Natural killer cell (primary cell): ENCODE results near the gene FCAMR. TPM values are rescaled to one million over a fixed set of nuclear protein-coding genes. Genes with fewer than 3 reads are reported as not detected.

Experiments used
- ATAC-seq, 3 donors: fragments of 150-1000 bp in 2 of 3; fragments of 200-7000 bp in 1 of 3; cut with Tn5 transposase; 1 replicate in 1 of 3; 2 replicates in 2 of 3; pipeline ENCODE4 v1.10.0; 2021; ENCODE audit warnings: mild to moderate bottlenecking in 2 of 3, moderate library complexity in 2 of 3
- DNase-seq, 2 donors: peaks; one replicate each; pipeline versions ENCODE4 v3.0.0 to v3.0.0-alpha.2; 2013 to 2021; ENCODE audit warnings: mixed read lengths in 1 of 2
- H3K27ac ChIP-seq: one replicate; pipeline ENCODE4 v1.5.1; 2013; ENCODE audit warnings: mild to moderate bottlenecking, low read length
- H3K27me3 ChIP-seq: one replicate; pipeline ENCODE4 v1.6.1; 2013; ENCODE audit warnings: low read length; ENCODE audit not compliant: control insufficient read depth, insufficient read depth
- H3K36me3 ChIP-seq: one replicate; pipeline ENCODE4 v1.6.1; 2013; ENCODE audit warnings: low read length; ENCODE audit not compliant: control insufficient read depth, insufficient read depth
- H3K4me1 ChIP-seq: one replicate; pipeline ENCODE4 v1.6.1; 2013; ENCODE audit warnings: low read length; ENCODE audit not compliant: control insufficient read depth, insufficient read depth
- H3K4me3 ChIP-seq: one replicate; pipeline ENCODE4 v1.5.1; 2013; ENCODE audit warnings: low read length
- H3K9me3 ChIP-seq: one replicate; pipeline ENCODE4 v1.6.1; 2013; ENCODE audit warnings: low read length; ENCODE audit not compliant: control insufficient read depth, insufficient read depth
- H3K27ac Mint-ChIP-seq, 2 donors: one replicate each; pipeline ENCODE4 v1.8.0; 2022; ENCODE audit warnings: mild to moderate bottlenecking in 2 of 2, mixed read lengths in 2 of 2, moderate library complexity in 1 of 2
- H3K27me3 Mint-ChIP-seq, 2 donors: one replicate each; pipeline ENCODE4 v1.8.0; 2022; ENCODE audit warnings: low read depth in 2 of 2, mixed read lengths in 2 of 2
- H3K36me3 Mint-ChIP-seq: one replicate; pipeline ENCODE4 v1.8.0; 2022; ENCODE audit warnings: mixed read lengths
- H3K4me1 Mint-ChIP-seq, 2 donors: one replicate each; pipeline ENCODE4 v1.8.0; 2022; ENCODE audit warnings: mixed read lengths in 2 of 2
- H3K4me3 Mint-ChIP-seq: one replicate; pipeline ENCODE4 v1.8.0; 2022; ENCODE audit warnings: mild to moderate bottlenecking, moderate library complexity, mixed read lengths
- H3K9me3 Mint-ChIP-seq, 2 donors: one replicate each; pipeline ENCODE4 v1.8.0; 2022; ENCODE audit warnings: mixed read lengths in 2 of 2
- WGBS: methylation state at CpG from one replicate; pipeline ENCODE4 v1.1.7; 2013; ENCODE audit warnings: missing lambda C conversion rate; ENCODE audit not compliant: insufficient coverage; 5-methylcytosine and 5-hydroxymethylcytosine counted together
- intact Hi-C: fragments of 100-400 bp; cut with micrococcal nuclease; formaldehyde crosslinking; loops from one replicate; pipeline ENCODE4 v1.14.2; 2022
- total RNA-seq, 4 donors: library from RNA; stranded (reverse); fragments of 120-200 nt in 1 of 4; gene quantifications; one replicate each; pipeline versions ENCODE4 v1.2.3 to v1.2.4, GENCODE V29; 2013 to 2022
- TF ChIP-seq, protein P1 (sequence below): fragments of 200-600 bp; IDR thresholded peaks from one replicate; pipeline ENCODE4 v1.8.0; 2022; ENCODE audit warnings: antibody characterized with exemption

The FCAMR gene
- total RNA-seq, 3 donors from 2014 or later (not counting 1 experiment from before 2014, with no cell fraction given): not detected

DNA sequence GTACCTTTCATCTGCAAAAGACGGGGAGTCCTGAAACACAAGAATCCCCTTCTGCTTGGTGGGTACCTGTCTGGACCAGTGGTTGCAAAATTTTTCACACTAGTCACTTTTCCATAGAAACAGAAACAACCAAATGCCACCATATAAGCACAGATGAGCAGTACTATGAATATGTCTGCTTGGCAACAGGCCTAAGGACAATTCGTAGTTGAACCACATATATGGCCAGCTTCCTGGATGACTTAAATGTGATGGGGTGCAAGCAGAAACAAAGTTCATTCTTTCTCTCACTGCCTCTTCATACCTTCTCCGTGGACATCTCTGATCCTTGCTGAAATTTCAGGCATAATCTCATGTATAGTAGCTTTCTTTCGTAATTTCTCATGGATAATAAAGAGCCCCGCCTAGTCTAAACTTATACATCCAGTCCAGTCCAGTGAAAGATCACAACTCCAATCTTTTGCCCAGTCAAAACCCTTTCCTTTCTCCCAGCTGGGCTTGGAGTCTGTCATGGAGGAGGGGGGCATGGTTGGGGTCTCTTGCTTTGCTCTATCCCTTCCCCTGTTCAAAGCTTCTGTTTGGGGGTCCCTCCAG lies 7.0 kb downstream of the FCAMR start:
- H3K4me3 ChIP-seq: no peak overlapping the region
- no peak overlapping the region for H3K27ac ChIP-seq
- 90% methylated on average over 5 of the region's 5 CpGs for WGBS
- no peaks in the 10 kb centered on the region for H3K27me3 ChIP-seq
- no peaks in the 10 kb centered on the region for H3K36me3 Mint-ChIP-seq
- H3K9me3 Mint-ChIP-seq: no peaks in the 10 kb centered on the region
- intact Hi-C loops: no loop called here
- ATAC-seq (no peak), DNase-seq (no peak)
- H3K27me3 Mint-ChIP-seq: peaks cover 0 to 3% of the 10 kb centered on the region in 2 donors
- no peaks in the 10 kb centered on the region for H3K9me3 ChIP-seq
- H3K4me1 ChIP-seq: peaks cover 15% of the 10 kb centered on the region
- no peak overlapping the region for H3K4me3 Mint-ChIP-seq
- TF ChIP-seq, protein P1, sequence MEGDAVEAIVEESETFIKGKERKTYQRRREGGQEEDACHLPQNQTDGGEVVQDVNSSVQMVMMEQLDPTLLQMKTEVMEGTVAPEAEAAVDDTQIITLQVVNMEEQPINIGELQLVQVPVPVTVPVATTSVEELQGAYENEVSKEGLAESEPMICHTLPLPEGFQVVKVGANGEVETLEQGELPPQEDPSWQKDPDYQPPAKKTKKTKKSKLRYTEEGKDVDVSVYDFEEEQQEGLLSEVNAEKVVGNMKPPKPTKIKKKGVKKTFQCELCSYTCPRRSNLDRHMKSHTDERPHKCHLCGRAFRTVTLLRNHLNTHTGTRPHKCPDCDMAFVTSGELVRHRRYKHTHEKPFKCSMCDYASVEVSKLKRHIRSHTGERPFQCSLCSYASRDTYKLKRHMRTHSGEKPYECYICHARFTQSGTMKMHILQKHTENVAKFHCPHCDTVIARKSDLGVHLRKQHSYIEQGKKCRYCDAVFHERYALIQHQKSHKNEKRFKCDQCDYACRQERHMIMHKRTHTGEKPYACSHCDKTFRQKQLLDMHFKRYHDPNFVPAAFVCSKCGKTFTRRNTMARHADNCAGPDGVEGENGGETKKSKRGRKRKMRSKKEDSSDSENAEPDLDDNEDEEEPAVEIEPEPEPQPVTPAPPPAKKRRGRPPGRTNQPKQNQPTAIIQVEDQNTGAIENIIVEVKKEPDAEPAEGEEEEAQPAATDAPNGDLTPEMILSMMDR: no peak
- H3K36me3 ChIP-seq: no peaks in the 10 kb centered on the region
- peaks cover 9 to 20% of the 10 kb centered on the region in 2 donors for H3K4me1 Mint-ChIP-seq
- no peak overlapping the region for H3K27ac Mint-ChIP-seq

DNA sequence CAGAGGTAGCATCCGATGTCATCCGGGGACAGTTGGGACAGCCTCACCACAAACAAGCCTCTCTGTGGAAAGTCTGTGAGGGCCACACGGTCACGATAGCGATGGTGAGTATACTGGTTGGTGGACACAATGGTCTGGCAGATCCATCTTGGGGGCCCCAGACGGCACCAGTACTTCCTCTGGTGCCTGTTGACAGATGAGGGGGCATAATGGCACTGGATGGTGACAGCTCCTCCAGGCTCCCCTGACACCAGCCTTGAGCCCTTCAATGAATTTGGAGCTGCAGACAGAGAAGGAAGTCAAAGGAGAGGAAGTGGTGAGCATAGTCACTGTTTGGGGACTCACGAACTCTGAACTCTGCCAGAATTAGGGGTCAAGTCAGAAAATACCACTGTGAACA lies 8.0 kb downstream of the FCAMR start:
- WGBS: 78% methylated on average over 7 of the region's 7 CpGs
- H3K36me3 ChIP-seq: no peaks in the 10 kb centered on the region
- H3K9me3 ChIP-seq: no peaks in the 10 kb centered on the region
- no peaks in the 10 kb centered on the region for H3K27me3 ChIP-seq
- H3K4me1 Mint-ChIP-seq: peaks cover under 1 to 12% of the 10 kb centered on the region in 2 donors
- no peak overlapping the region for H3K4me3 ChIP-seq
- TF ChIP-seq, protein P1: no peak
- no peak overlapping the region for H3K27ac Mint-ChIP-seq
- H3K9me3 Mint-ChIP-seq: no peaks in the 10 kb centered on the region
- intact Hi-C loops: no loop called here
- ATAC-seq (no peak), DNase-seq (no peak)
- H3K27ac ChIP-seq: no peak overlapping the region
- no peaks in the 10 kb centered on the region for H3K27me3 Mint-ChIP-seq
- H3K4me1 ChIP-seq: peaks cover 10% of the 10 kb centered on the region
- no peaks in the 10 kb centered on the region for H3K36me3 Mint-ChIP-seq
- no peak overlapping the region for H3K4me3 Mint-ChIP-seq

DNA sequence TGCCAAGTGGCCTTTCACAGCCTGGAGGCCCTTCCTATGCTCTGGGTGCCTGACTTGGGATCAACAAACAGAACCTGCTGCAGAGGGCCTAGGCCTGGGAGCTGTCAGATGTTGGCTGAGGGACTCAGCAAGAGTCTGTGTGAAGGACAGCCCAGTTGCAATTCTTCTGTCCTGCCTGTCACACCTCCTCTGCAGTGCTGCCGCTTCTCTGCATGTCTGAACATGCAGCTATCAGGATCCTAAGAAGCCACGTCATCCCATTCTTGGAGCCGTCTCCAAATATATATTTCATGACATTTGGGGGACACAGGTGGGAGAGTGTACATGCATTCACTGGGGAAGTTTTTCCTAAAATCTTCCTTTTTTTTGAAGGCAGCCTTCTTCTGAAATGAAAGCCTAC lies 8.6 kb downstream of the FCAMR start:
- H3K36me3 ChIP-seq: no peaks in the 10 kb centered on the region
- Mint-ChIP-seq H3K27me3 (no peaks in the 10 kb centered on the region), H3K4me1 (peaks cover 0 to 10% of the 10 kb centered on the region in 2 donors), H3K36me3 (no peaks in the 10 kb centered on the region), H3K27ac (no peak overlapping the region), H3K9me3 (no peaks in the 10 kb centered on the region), H3K4me3 (no peak overlapping the region)
- H3K9me3 ChIP-seq: no peaks in the 10 kb centered on the region
- ATAC-seq: no peak
- peaks cover 5% of the 10 kb centered on the region for H3K4me1 ChIP-seq
- no peak overlapping the region for H3K27ac ChIP-seq
- H3K4me3 ChIP-seq: no peak overlapping the region
- 67% methylated on average over 3 of the region's 3 CpGs for WGBS
- TF ChIP-seq, protein P1: no peak
- H3K27me3 ChIP-seq: no peaks in the 10 kb centered on the region
- intact Hi-C loops: no loop called here
- DNase-seq: no peak
